Smooth muscle cell (in vitro differentiated cells): Measurements from ENCODE around the gene KRTAP10-6. TPM values are rescaled to one million over a fixed set of nuclear protein-coding genes. Genes with fewer than 3 reads are reported as not detected.

ENCODE experiments used
- DNase-seq: peaks from one replicate; lab custom pipeline; 2025; ENCODE audit not compliant: unreplicated experiment; lab: John Stamatoyannopoulos, UW
- H2AFZ ChIP-seq: fragments of 200-600 bp; sonication (generic); 2 replicates; pipeline ENCODE4 v1.6.0; 2016; ENCODE audit warnings: antibody characterized with exemption, low read depth, mild to moderate bottlenecking
- H3F3A ChIP-seq: fragments of 200-600 bp; sonication (generic); 2 replicates; pipeline ENCODE4 v1.6.0; 2017; ENCODE audit warnings: antibody characterized with exemption, low read depth
- H3K27ac ChIP-seq: fragments of 200-600 bp; sonication (generic); 2 replicates; pipeline ENCODE4 v1.5.1; 2016; ENCODE audit warnings: low read depth, mild to moderate bottlenecking
- H3K27me3 ChIP-seq: fragments of 200-600 bp; sonication (generic); 2 replicates; pipeline ENCODE4 v1.6.1; 2016; ENCODE audit warnings: low read depth, mild to moderate bottlenecking
- H3K36me3 ChIP-seq: fragments of 200-600 bp; sonication (generic); 2 replicates; pipeline ENCODE4 v1.5.1; 2016; ENCODE audit warnings: low read depth
- H3K4me1 ChIP-seq: fragments of 200-600 bp; sonication (generic); 2 replicates; pipeline ENCODE4 v1.5.1; 2016; ENCODE audit warnings: low read depth
- H3K4me2 ChIP-seq: fragments of 200-600 bp; sonication (generic); 2 replicates; pipeline ENCODE4 v1.6.0; 2016; ENCODE audit warnings: mild to moderate bottlenecking
- H3K4me3 ChIP-seq: fragments of 200-600 bp; sonication (generic); 2 replicates; pipeline ENCODE4 v1.5.1; 2016; ENCODE audit warnings: mild to moderate bottlenecking
- H3K79me2 ChIP-seq: fragments of 200-600 bp; sonication (generic); 2 replicates; pipeline ENCODE4 v1.6.0; 2016; ENCODE audit warnings: low read depth, mild to moderate bottlenecking
- H3K9ac ChIP-seq: fragments of 200-600 bp; sonication (generic); 2 replicates; pipeline ENCODE4 v1.6.0; 2016; ENCODE audit warnings: low read depth
- H3K9me3 ChIP-seq: fragments of 200-600 bp; sonication (generic); replicated peaks from 2 replicates; pipeline ENCODE4 v1.5.1; 2016; ENCODE audit warnings: low read depth
- H4K20me1 ChIP-seq: fragments of 200-600 bp; sonication (generic); 2 replicates; pipeline ENCODE4 v1.6.0; 2016; ENCODE audit warnings: low read depth
- CTCF ChIP-seq: fragments of 200-600 bp; sonication (generic); IDR thresholded peaks from 2 replicates; pipeline ENCODE4 v1.5.1; 2017; ENCODE audit warnings: borderline replicate concordance, mild to moderate bottlenecking, antibody characterized with exemption; ENCODE audit not compliant: insufficient read depth, poor library complexity, severe bottlenecking
- WGBS: methylation state at CpG from one replicate; pipeline ENCODE4 v1.1.7; 2016; ENCODE audit warnings: low lambda C conversion rate; 5-methylcytosine and 5-hydroxymethylcytosine counted together
- polyA plus RNA-seq: library from polyadenylated mRNA; unstranded; fragments of >200 nt; fragmentation: Nextera tagmentation; extraction: Ambion mirVana; gene quantifications from 2 replicates; pipeline ENCODE4 v1.2.1, GENCODE V29; 2016
- total RNA-seq: library from RNA; depleted of rRNA; stranded (reverse); fragments of >200 nt; gene quantifications from 2 replicates; pipeline ENCODE4 v1.2.3, GENCODE V29; 2014

The KRTAP10-6 gene
- total and polyA plus RNA-seq, 2 experiments from 2014 or later: 0.38 TPM; not detected in 1

GRCh38 chr21:44590311-44590721 is 2.0 kb downstream of the KRTAP10-6 start:
- DNase-seq: no peak
- no peak overlapping the region for H3K4me2 ChIP-seq
- no peak for TF ChIP-seq CTCF
- no peaks in the 10 kb centered on the region for H3K27me3 ChIP-seq
- no peaks in the 10 kb centered on the region for H3K9me3 ChIP-seq
- H4K20me1 ChIP-seq: no peaks in the 10 kb centered on the region
- H3K4me3 ChIP-seq: no peak overlapping the region
- H3K36me3 ChIP-seq: no peaks in the 10 kb centered on the region
- H3K79me2 ChIP-seq: no peaks in the 10 kb centered on the region
- peaks cover 6% of the 10 kb centered on the region for H3K4me1 ChIP-seq
- no peaks in the 10 kb centered on the region for H3F3A ChIP-seq
- 98% methylated on average over 10 of the region's 10 CpGs for WGBS
- H3K27ac ChIP-seq: no peak overlapping the region
- no peak overlapping the region for H2AFZ ChIP-seq
- no peak overlapping the region for H3K9ac ChIP-seq

- H3K36me3 ChIP-seq: no peaks in the 10 kb centered on the region
- no peak overlapping the region for H3K4me2 ChIP-seq
- H3K4me1 ChIP-seq: peaks cover 6% of the 10 kb centered on the region
- H3K4me3 ChIP-seq: no peak overlapping the region
- H3F3A ChIP-seq: no peaks in the 10 kb centered on the region
- H3K9ac ChIP-seq: no peak overlapping the region
- 98% methylated on average over 24 of the region's 24 CpGs for WGBS
- no peak for TF ChIP-seq CTCF
- H3K79me2 ChIP-seq: no peaks in the 10 kb centered on the region
- no peak for DNase-seq
- no peaks in the 10 kb centered on the region for H4K20me1 ChIP-seq
- H3K27me3 ChIP-seq: no peaks in the 10 kb centered on the region
- no peaks in the 10 kb centered on the region for H3K9me3 ChIP-seq
- H3K27ac ChIP-seq: no peak overlapping the region
- no peak overlapping the region for H2AFZ ChIP-seq
Measured at GRCh38 chr21:44589586-44590305, 2.6 kb downstream of the KRTAP10-6 start.

- 97% methylated on average over 2 of the region's 2 CpGs for WGBS
- no peak overlapping the region for H3K27ac ChIP-seq
- H3K36me3 ChIP-seq: no peaks in the 10 kb centered on the region
- H2AFZ ChIP-seq: no peak overlapping the region
- no peak for DNase-seq
- H3F3A ChIP-seq: no peaks in the 10 kb centered on the region
- H3K4me3 ChIP-seq: no peak overlapping the region
- peaks cover 6% of the 10 kb centered on the region for H3K4me1 ChIP-seq
- no peak overlapping the region for H3K4me2 ChIP-seq
- no peak overlapping the region for H3K9ac ChIP-seq
- no peaks in the 10 kb centered on the region for H3K9me3 ChIP-seq
- H3K79me2 ChIP-seq: no peaks in the 10 kb centered on the region
- no peaks in the 10 kb centered on the region for H3K27me3 ChIP-seq
- no peaks in the 10 kb centered on the region for H4K20me1 ChIP-seq
- no peak for TF ChIP-seq CTCF
Measured at GRCh38 chr21:44589094-44589493, 3.2 kb downstream of the KRTAP10-6 start.

- Histone ChIP-seq H3K27ac (no peak overlapping the region), H2AFZ (no peak overlapping the region), H3K4me2 (no peak overlapping the region), H3K9me3 (peaks cover 9% of the 10 kb centered on the region), H3K4me1 (peaks cover 3% of the 10 kb centered on the region), H3F3A (no peaks in the 10 kb centered on the region), H3K4me3 (no peak overlapping the region), H3K9ac (no peak overlapping the region), H3K79me2 (no peaks in the 10 kb centered on the region), H4K20me1 (no peaks in the 10 kb centered on the region), H3K36me3 (no peaks in the 10 kb centered on the region), H3K27me3 (no peaks in the 10 kb centered on the region)
- no peak for TF ChIP-seq CTCF
- WGBS: 87% methylated on average over 3 of the region's 3 CpGs
- no peak for DNase-seq
Measured at GRCh38 chr21:44585892-44586291, 6.4 kb downstream of the KRTAP10-6 start.
